Measurements from ENCODE around the gene PPIE. TPM values are rescaled to one million over a fixed set of nuclear protein-coding genes. Genes with fewer than 3 reads are reported as not detected.
A peak's percentile ranks its signal among the peaks of the same experiment; 100 is the strongest.
"Not testable (repeated sequence)": the region's sequence is repeated elsewhere in the genome, so short reads cannot be mapped to it uniquely, and the experiment has no call there.

PPIE gene
- total RNA-seq, 1 experiment from 2014 or later: 42.5 TPM

DNA sequence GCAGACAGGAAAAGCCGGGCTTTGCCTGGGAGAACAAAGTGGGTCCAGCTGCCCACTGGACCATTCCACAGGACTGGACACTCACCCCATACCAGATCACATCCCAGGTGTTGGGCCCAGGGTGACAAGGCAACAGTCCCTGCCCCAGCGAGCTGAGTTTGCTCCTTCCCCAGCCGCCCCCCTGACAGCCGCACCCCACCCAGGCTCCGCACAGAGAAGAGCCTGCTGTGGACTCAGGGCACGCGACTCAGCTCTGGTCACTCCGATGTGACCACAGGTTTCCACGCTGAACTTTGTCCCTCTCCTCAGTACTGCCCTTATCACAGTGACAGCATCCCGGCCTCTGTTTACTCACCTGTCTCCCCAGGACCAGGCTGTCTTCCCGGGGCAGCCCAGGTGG, 48.8 kb downstream of the PPIE start:
- H3K4me3 Mint-ChIP-seq: peak overlapping the region; percentile 46
- ChIA-PET CTCF (no interaction called here), POLR2A (no interaction called here)
- ATAC-seq: no peak
- H3K27ac Mint-ChIP-seq: no peak overlapping the region
- H3K9me3 Mint-ChIP-seq: no peaks in the 10 kb centered on the region
- no peaks in the 10 kb centered on the region for H3K36me3 Mint-ChIP-seq
- DNase-seq (ENCODE audit: low spot score): no peak
- no peak for TF ChIP-seq MYBL2 (CRISPR knock-in tag; IDR thresholded peaks at IDR 0.05)
- no peak for TF ChIP-seq ZBTB43 (CRISPR knock-in tag; IDR thresholded peaks at IDR 0.05)
- no peak for TF ChIP-seq SMAD4 (CRISPR knock-in tag; IDR thresholded peaks at IDR 0.05)
- TF ChIP-seq ZSCAN18 (CRISPR knock-in tag; IDR thresholded peaks at IDR 0.05): no peak
- H3K4me1 Mint-ChIP-seq: peaks cover 5% of the 10 kb centered on the region
- peaks cover 76% of the 10 kb centered on the region for H3K27me3 Mint-ChIP-seq (ENCODE audit: low read depth)

- H3K4me1 Mint-ChIP-seq; DNase-seq (ENCODE audit: low spot score); H3K9me3 Mint-ChIP-seq; POLR2A ChIA-PET; H3K27ac Mint-ChIP-seq; H3K36me3 Mint-ChIP-seq: not testable (repeated sequence)
- peak overlapping the region; percentile 46 for H3K4me3 Mint-ChIP-seq
- peak; percentile 9 for ATAC-seq
- CTCF ChIA-PET: interaction anchor here (0.5 to 3.2 kb wide), 5 partner anchors 11 to 130 kb away, joined by 3 to 17 read pairs (median 5); no protein-coding TSS in a partner anchor
- peaks cover 77% of the 10 kb centered on the region for H3K27me3 Mint-ChIP-seq (ENCODE audit: low read depth)
Observed at GRCh38 chr1:39787964-39788363, 49.3 kb downstream of the PPIE start.

GRCh38 chr1:39788426-39788757, 49.7 kb downstream of the PPIE start:
- Mint-ChIP-seq H3K9me3 (no peaks in the 10 kb centered on the region), H3K27ac (no peak overlapping the region), H3K36me3 (no peaks in the 10 kb centered on the region), H3K4me3 (no peak overlapping the region), H3K4me1 (peaks cover 9% of the 10 kb centered on the region), H3K27me3 (ENCODE audit: low read depth) (peaks cover 77% of the 10 kb centered on the region)
- ChIA-PET POLR2A (no interaction called here), CTCF (interaction anchor here (0.5 to 3.2 kb wide), 7 partner anchors 10 to 131 kb away, joined by 3 to 17 read pairs (median 3); no protein-coding TSS in a partner anchor)
- ATAC-seq (no peak; the same call in none of the 2 replicates), DNase-seq (ENCODE audit: low spot score) (no peak)
- TF ChIP-seq TEAD4 (CRISPR knock-in tag; IDR thresholded peaks at IDR 0.05) (no peak), SOX15 (CRISPR knock-in tag; IDR thresholded peaks at IDR 0.05) (no peak), PREB (CRISPR knock-in tag; IDR thresholded peaks at IDR 0.05; ENCODE audit: borderline replicate concordance) (no peak), TCF7 (CRISPR knock-in tag; IDR thresholded peaks at IDR 0.05; ENCODE audit: low read depth) (no peak), AR (CRISPR knock-in tag; IDR thresholded peaks at IDR 0.05) (no peak), CREM (CRISPR knock-in tag; IDR thresholded peaks at IDR 0.05) (no peak), ZBTB43 (CRISPR knock-in tag; IDR thresholded peaks at IDR 0.05) (no peak), SMAD4 (CRISPR knock-in tag; IDR thresholded peaks at IDR 0.05) (no peak), ZNF671 (CRISPR knock-in tag; IDR thresholded peaks at IDR 0.05) (no peak), ZNF281 (CRISPR knock-in tag; IDR thresholded peaks at IDR 0.05) (no peak)
